SK-N-SH treated with all-trans-retinoic acid at 6 μM for 48 hours (cell line): ENCODE results near the gene GMEB2.

Source experiments
- ARNTL ChIP-seq: fragments of 450-650 bp; formaldehyde crosslinking; IDR thresholded peaks from 2 replicates; pipeline ENCODE4 v1.5.0; 2020; ENCODE audit warnings: low read depth, mild to moderate bottlenecking, moderate library complexity, borderline replicate concordance
- CREB5 ChIP-seq: fragments of 250-450 bp; sonication (Bioruptor Pico); IDR thresholded peaks from 2 replicates; pipeline ENCODE4 v1.5.1; 2020; ENCODE audit warnings: low read depth, mild to moderate bottlenecking, moderate library complexity
- CSDC2 ChIP-seq: fragments of 250-450 bp; sonication (Bioruptor Pico); IDR thresholded peaks from 2 replicates; pipeline ENCODE4 v1.5.0; 2020; ENCODE audit warnings: mild to moderate bottlenecking, moderate library complexity
- OSR1 ChIP-seq: fragments of 250-450 bp; sonication (Bioruptor Pico); IDR thresholded peaks from 2 replicates; pipeline ENCODE4 v1.8.0; 2022; ENCODE audit warnings: moderate library complexity, mild to moderate bottlenecking, inconsistent platforms
- PATZ1 ChIP-seq: fragments of 250-450 bp; sonication (Bioruptor Pico); IDR thresholded peaks from 2 replicates; pipeline ENCODE4 v1.8.0; 2020; ENCODE audit warnings: mild to moderate bottlenecking, moderate library complexity, borderline replicate concordance
- POU6F1 ChIP-seq: fragments of 250-450 bp; sonication (Bioruptor Pico); IDR thresholded peaks from 2 replicates; pipeline ENCODE4 v1.8.0; 2021; ENCODE audit warnings: low read depth, mild to moderate bottlenecking, moderate library complexity, borderline replicate concordance
- PPARA ChIP-seq: fragments of 250-450 bp; sonication (Bioruptor Pico); IDR thresholded peaks from 2 replicates; pipeline ENCODE4 v1.5.0; 2020; ENCODE audit warnings: mild to moderate bottlenecking, borderline replicate concordance
- RARB ChIP-seq: fragments of 250-450 bp; sonication (Bioruptor Pico); IDR thresholded peaks from 2 replicates; pipeline ENCODE4 v1.8.0; 2021; ENCODE audit warnings: mild to moderate bottlenecking, moderate library complexity
- ZFP3 ChIP-seq: fragments of 250-450 bp; sonication (Bioruptor Pico); IDR thresholded peaks from 2 replicates; pipeline ENCODE4 v1.5.0; 2020; ENCODE audit warnings: mild to moderate bottlenecking, moderate library complexity
- ZFP30 ChIP-seq: fragments of 450-650 bp; formaldehyde crosslinking; IDR thresholded peaks from 2 replicates; pipeline ENCODE4 v1.5.0; 2022; ENCODE audit warnings: mild to moderate bottlenecking, moderate library complexity
- ZNF565 ChIP-seq: fragments of 450-650 bp; formaldehyde crosslinking; conservative IDR thresholded peaks from 2 replicates; pipeline ENCODE4 v1.5.0; 2020; ENCODE audit warnings: low read depth, mild to moderate bottlenecking, moderate library complexity

GRCh38 chr20:63642527-63643247 lies 15.8 kb upstream of the GMEB2 start:
- no peak for TF ChIP-seq ARNTL (CRISPR knock-in tag)
- TF ChIP-seq PATZ1 (CRISPR knock-in tag) = no peak
- no peak for TF ChIP-seq RARB (CRISPR knock-in tag)
- no peak for TF ChIP-seq ZFP30 (CRISPR knock-in tag)
- TF ChIP-seq OSR1 (CRISPR knock-in tag) = no peak
- TF ChIP-seq ZFP3 (CRISPR knock-in tag) = no peak
- no peak for TF ChIP-seq PPARA (CRISPR knock-in tag)
- TF ChIP-seq POU6F1 (CRISPR knock-in tag) = no peak
- TF ChIP-seq CSDC2 (CRISPR knock-in tag) = no peak
- no peak for TF ChIP-seq CREB5 (CRISPR knock-in tag)
- TF ChIP-seq ZNF565 = no peak
